Mammary epithelial cell (primary cell): ENCODE data around the gene PTMA.

Source experiments
- EZH2 ChIP-seq: IDR thresholded peaks from 2 replicates; pipeline ENCODE4 v1.6.1; 2012; ENCODE audit warnings: low read length, inconsistent platforms, borderline replicate concordance
- TF ChIP-seq, protein P1 (sequence below), 2 donors: IDR thresholded peaks in 1 of 2; conservative IDR thresholded peaks in 1 of 2; 2 replicates each; pipeline ENCODE4 v1.5.1; 2011 to 2012; ENCODE audit warnings: inconsistent platforms in 2 of 2, low read length in 2 of 2, mild to moderate bottlenecking in 2 of 2, control low read depth in 1 of 2, low read depth in 1 of 2; ENCODE audit not compliant: insufficient read depth in 1 of 2; ENCODE audit errors: extremely low read depth in 1 of 2

DNA sequence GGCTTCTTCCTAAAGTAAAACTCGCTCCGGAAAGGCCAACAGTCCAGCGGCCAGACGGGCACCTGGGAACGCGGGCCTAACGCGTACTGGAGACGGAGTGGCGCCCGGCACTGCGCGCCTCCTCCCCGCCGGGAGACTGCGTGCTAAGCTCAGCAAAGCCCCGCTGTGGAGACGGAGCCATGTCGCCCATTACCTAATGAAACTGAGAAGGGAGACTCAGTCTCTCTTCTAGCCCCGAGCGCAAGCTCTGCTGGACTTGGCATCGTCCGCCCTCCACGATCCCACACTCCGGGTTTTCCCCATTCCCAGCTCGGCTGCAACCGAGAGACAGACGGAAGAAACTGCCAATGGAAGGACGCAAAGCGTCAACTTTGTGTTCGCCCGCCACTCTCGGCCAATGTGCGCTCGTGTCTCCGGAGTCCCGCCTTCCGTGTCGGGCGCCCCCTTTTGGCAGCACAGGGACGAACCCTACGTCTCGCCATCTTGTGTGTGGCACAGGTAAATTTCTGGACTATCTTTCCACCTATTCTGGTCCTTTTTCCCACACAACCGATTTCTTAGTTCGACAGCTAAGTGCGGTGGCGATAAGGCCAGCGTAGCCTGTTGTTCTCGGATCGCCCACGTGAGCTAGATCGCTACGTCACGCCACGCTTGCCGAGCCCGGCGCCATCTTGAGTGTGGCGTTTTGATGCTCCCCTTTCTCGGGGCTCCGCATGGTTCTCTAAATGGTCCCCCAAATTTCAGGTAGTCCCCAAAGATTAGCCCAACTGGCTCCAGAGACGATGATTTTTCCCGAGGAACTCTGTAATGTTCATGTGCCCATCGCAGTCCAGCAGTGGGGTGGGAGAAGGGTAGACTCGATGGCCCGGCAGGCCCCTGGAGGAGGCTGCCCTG is 1.3 kb upstream of the PTMA start:
- TF ChIP-seq, protein P1, sequence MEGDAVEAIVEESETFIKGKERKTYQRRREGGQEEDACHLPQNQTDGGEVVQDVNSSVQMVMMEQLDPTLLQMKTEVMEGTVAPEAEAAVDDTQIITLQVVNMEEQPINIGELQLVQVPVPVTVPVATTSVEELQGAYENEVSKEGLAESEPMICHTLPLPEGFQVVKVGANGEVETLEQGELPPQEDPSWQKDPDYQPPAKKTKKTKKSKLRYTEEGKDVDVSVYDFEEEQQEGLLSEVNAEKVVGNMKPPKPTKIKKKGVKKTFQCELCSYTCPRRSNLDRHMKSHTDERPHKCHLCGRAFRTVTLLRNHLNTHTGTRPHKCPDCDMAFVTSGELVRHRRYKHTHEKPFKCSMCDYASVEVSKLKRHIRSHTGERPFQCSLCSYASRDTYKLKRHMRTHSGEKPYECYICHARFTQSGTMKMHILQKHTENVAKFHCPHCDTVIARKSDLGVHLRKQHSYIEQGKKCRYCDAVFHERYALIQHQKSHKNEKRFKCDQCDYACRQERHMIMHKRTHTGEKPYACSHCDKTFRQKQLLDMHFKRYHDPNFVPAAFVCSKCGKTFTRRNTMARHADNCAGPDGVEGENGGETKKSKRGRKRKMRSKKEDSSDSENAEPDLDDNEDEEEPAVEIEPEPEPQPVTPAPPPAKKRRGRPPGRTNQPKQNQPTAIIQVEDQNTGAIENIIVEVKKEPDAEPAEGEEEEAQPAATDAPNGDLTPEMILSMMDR (conservative IDR thresholded peaks at IDR 0.05 in 1 of 2, IDR thresholded peaks at IDR 0.05 in 1 of 2; ENCODE audit: extremely low read depth in 1 of 2, insufficient read depth in 1 of 2, low read depth in 1 of 2, low read length in 2 of 2) = peak; percentile 93 to 95
- no peak for TF ChIP-seq EZH2
